Caco-2 (cell line): Measurements from ENCODE around the gene SPRR1A. TPM values are rescaled to one million over a fixed set of nuclear protein-coding genes. Genes with fewer than 3 reads are reported as not detected.

Source experiments
- BruUV-seq: library from RNA; stranded (reverse); fragments of 400-500 nt; replicated peaks from 2 replicates; lab custom pipeline; 2021; lab: Mats Ljungman, UMichigan
- CTCF ChIA-PET: fragments of 300-600 bp; sonication (Branson Sonifier 250); formaldehyde crosslinking; loops from one replicate; lab custom pipeline; 2022; ENCODE audit warnings: antibody characterized with exemption; lab: Charles Lee
- POLR2A ChIA-PET: fragments of 300-600 bp; sonication (Branson Sonifier 250); formaldehyde crosslinking; loops from one replicate; lab custom pipeline; 2022; ENCODE audit warnings: antibody characterized with exemption; lab: Charles Lee
- DNase-seq, 2 experiments: peaks; one replicate each; pipeline versions ENCODE4 v3.0.0 to v3.0.0-alpha.2; 2020 to 2022
- H3K27me3 ChIP-seq: replicated peaks from 2 replicates; pipeline ENCODE4 v1.6.0; 2011; ENCODE audit warnings: low read length; ENCODE audit not compliant: control insufficient read depth, insufficient read depth
- H3K36me3 ChIP-seq: 2 replicates; pipeline ENCODE4 v1.5.1; 2011; ENCODE audit warnings: low read length; ENCODE audit not compliant: control insufficient read depth, insufficient read depth
- H3K4me1 ChIP-seq: fragments of 250-450 bp; sonication (Bioruptor Pico); 2 replicates; pipeline ENCODE4 v1.5.1; 2020; ENCODE audit warnings: mild to moderate bottlenecking
- H3K4me3 ChIP-seq: 2 replicates; pipeline ENCODE4 v1.5.1; 2011; ENCODE audit warnings: low read depth, mild to moderate bottlenecking, control low read depth, low read length
- H3K9me3 ChIP-seq: fragments of 250-450 bp; sonication (Bioruptor Pico); 2 replicates; pipeline ENCODE4 v1.5.1; 2020; ENCODE audit warnings: mild to moderate bottlenecking, moderate library complexity
- H3K27ac Mint-ChIP-seq: one replicate; pipeline ENCODE4 v1.8.0; 2022; ENCODE audit warnings: mixed read lengths; ENCODE audit not compliant: unreplicated experiment
- H3K27me3 Mint-ChIP-seq: one replicate; pipeline ENCODE4 v1.8.0; 2022; ENCODE audit warnings: mixed read lengths; ENCODE audit not compliant: insufficient read depth, unreplicated experiment
- H3K36me3 Mint-ChIP-seq: one replicate; pipeline ENCODE4 v1.8.0; 2022; ENCODE audit warnings: mild to moderate bottlenecking, mixed read lengths; ENCODE audit not compliant: insufficient read depth, unreplicated experiment
- H3K4me1 Mint-ChIP-seq: one replicate; pipeline ENCODE4 v1.8.0; 2022; ENCODE audit warnings: low read depth, mixed read lengths; ENCODE audit not compliant: unreplicated experiment
- H3K4me3 Mint-ChIP-seq: one replicate; pipeline ENCODE4 v1.8.0; 2022; ENCODE audit warnings: mild to moderate bottlenecking, moderate library complexity, mixed read lengths; ENCODE audit not compliant: unreplicated experiment
- H3K9me3 Mint-ChIP-seq: one replicate; pipeline ENCODE4 v1.8.0; 2022; ENCODE audit warnings: mixed read lengths; ENCODE audit not compliant: unreplicated experiment
- CTCF ChIP-seq, 2 experiments: fragments of 200-600 bp in 1 of 2; IDR thresholded peaks; 1 replicate in 1 of 2; 2 replicates in 1 of 2; pipeline versions ENCODE4 v1.5.1 to v1.8.0; 2011 to 2022; ENCODE audit warnings: antibody characterized with exemption in 1 of 2, control low read depth in 1 of 2, inconsistent platforms in 1 of 2, low read depth in 1 of 2, low read length in 1 of 2, mild to moderate bottlenecking in 1 of 2, moderate library complexity in 1 of 2; ENCODE audit not compliant: insufficient read depth in 1 of 2, severe bottlenecking in 1 of 2, unreplicated experiment in 1 of 2
- intact Hi-C: fragments of 100-400 bp; cut with micrococcal nuclease; formaldehyde crosslinking; loops from one replicate; pipeline ENCODE4 v1.10.0; 2022; ENCODE audit not compliant: unreplicated experiment
- total RNA-seq: library from RNA; stranded (reverse); gene quantifications from 2 replicates; pipeline ENCODE4 v1.2.3, GENCODE V29; 2022

Gene SPRR1A
- total RNA-seq, 1 experiment from 2014 or later = not detected

GRCh38 chr1:152995842-152996241 is 12.0 kb downstream of the SPRR1A start:
- CTCF ChIA-PET = no interaction called here
- H3K27me3 ChIP-seq = no peaks in the 10 kb centered on the region; the same call in 1 of the 2 replicates
- peaks cover 5% of the 10 kb centered on the region for H3K4me1 Mint-ChIP-seq
- no peak overlapping the region for H3K4me3 Mint-ChIP-seq
- no peaks in the 10 kb centered on the region for H3K9me3 ChIP-seq
- H3K36me3 Mint-ChIP-seq = no peaks in the 10 kb centered on the region
- no peaks in the 10 kb centered on the region for H3K36me3 ChIP-seq
- no peak overlapping the region for H3K27ac Mint-ChIP-seq
- H3K9me3 Mint-ChIP-seq = peaks cover 17% of the 10 kb centered on the region
- H3K4me1 ChIP-seq = no peaks in the 10 kb centered on the region
- intact Hi-C loops = no loop called here
- peaks cover 6% of the 10 kb centered on the region for H3K27me3 Mint-ChIP-seq
- POLR2A ChIA-PET = no interaction called here
- H3K4me3 ChIP-seq = no peak overlapping the region
- no TSS peak for BruUV-seq
- DNase-seq = no peak
- TF ChIP-seq CTCF (IDR thresholded peaks at IDR 0.05; ENCODE audit: insufficient read depth in 1 of 2, low read depth in 1 of 2, low read length in 1 of 2, severe bottlenecking in 1 of 2, unreplicated experiment in 1 of 2) = no peak

GRCh38 chr1:152996633-152997400 is 12.9 kb downstream of the SPRR1A start:
- no TSS peak for BruUV-seq
- Mint-ChIP-seq H3K4me1 (peaks cover 7% of the 10 kb centered on the region), H3K4me3 (no peak overlapping the region), H3K27me3 (no peaks in the 10 kb centered on the region), H3K27ac (no peak overlapping the region), H3K36me3 (no peaks in the 10 kb centered on the region), H3K9me3 (peaks cover 19% of the 10 kb centered on the region)
- DNase-seq = no peak
- Histone ChIP-seq H3K9me3 (no peaks in the 10 kb centered on the region), H3K4me1 (peaks cover 8% of the 10 kb centered on the region), H3K27me3 (no peaks in the 10 kb centered on the region; the same call in 1 of the 2 replicates), H3K36me3 (no peaks in the 10 kb centered on the region), H3K4me3 (no peak overlapping the region)
- CTCF ChIA-PET = no interaction called here
- no peak for TF ChIP-seq CTCF (IDR thresholded peaks at IDR 0.05; ENCODE audit: insufficient read depth in 1 of 2, low read depth in 1 of 2, low read length in 1 of 2, severe bottlenecking in 1 of 2, unreplicated experiment in 1 of 2)
- POLR2A ChIA-PET = interaction anchor here (0.6 kb wide), 1 partner anchor 46 kb away, joined by 3 read pairs; no protein-coding TSS in a partner anchor
- intact Hi-C loops = no loop called here

GRCh38 chr1:152997901-152998300 is 14.0 kb downstream of the SPRR1A start:
- Mint-ChIP-seq H3K9me3 (peaks cover 19% of the 10 kb centered on the region), H3K27ac (no peak overlapping the region), H3K4me1 (peaks cover 12% of the 10 kb centered on the region), H3K4me3 (no peak overlapping the region), H3K36me3 (no peaks in the 10 kb centered on the region), H3K27me3 (no peaks in the 10 kb centered on the region)
- TF ChIP-seq CTCF (IDR thresholded peaks at IDR 0.05; ENCODE audit: insufficient read depth in 1 of 2, low read depth in 1 of 2, low read length in 1 of 2, severe bottlenecking in 1 of 2, unreplicated experiment in 1 of 2) = no peak
- DNase-seq = no peak
- H3K4me1 ChIP-seq = peaks cover 15% of the 10 kb centered on the region
- intact Hi-C loops = no loop called here
- H3K4me3 ChIP-seq = no peak overlapping the region
- H3K9me3 ChIP-seq = no peaks in the 10 kb centered on the region
- ChIA-PET CTCF (no interaction called here), POLR2A (no interaction called here)
- H3K36me3 ChIP-seq = no peaks in the 10 kb centered on the region
- BruUV-seq = no TSS peak
- no peaks in the 10 kb centered on the region; the same call in 1 of the 2 replicates for H3K27me3 ChIP-seq
